IMR-90 (cell line): ENCODE results near the gene PITPNB. TPM values are rescaled to one million over a fixed set of nuclear protein-coding genes. Genes with fewer than 3 reads are reported as not detected.

Experiments
- ATAC-seq: fragments of 200-7000 bp; cut with Tn5 transposase; 2 replicates; pipeline ENCODE4 v1.9.1; 2020; ENCODE audit warnings: low read depth, mild to moderate bottlenecking, moderate library complexity
- BruUV-seq: library from RNA; stranded (reverse); fragments of 400-500 nt; replicated peaks from 2 replicates; lab custom pipeline; 2021; lab: Mats Ljungman, UMichigan
- CTCF ChIA-PET: fragments of 300-600 bp; formaldehyde crosslinking; extraction: SDS; loops from one replicate; lab custom pipeline; 2021; ENCODE audit warnings: antibody characterized with exemption; lab: Yijun Ruan, JAX
- POLR2A ChIA-PET: fragments of 300-600 bp; sonication (Branson Sonifier 250); formaldehyde crosslinking; loops from one replicate; lab custom pipeline; 2022; ENCODE audit warnings: antibody characterized with exemption; ENCODE audit not compliant: unreplicated experiment; lab: Charles Lee
- DNase-seq: peaks from one replicate; pipeline ENCODE4 v3.0.0; 2013
- H2AFZ ChIP-seq: replicated peaks from 2 replicates; pipeline ENCODE3; 2013; ENCODE audit warnings: low read length, mild to moderate bottlenecking; ENCODE audit not compliant: poor library complexity
- H2AK5ac ChIP-seq: 2 replicates; pipeline ENCODE4 v1.6.1; 2013; ENCODE audit warnings: low read depth, low read length, inconsistent platforms
- H2AK9ac ChIP-seq: replicated peaks from 2 replicates; pipeline ENCODE3; 2013; ENCODE audit warnings: mild to moderate bottlenecking, low read depth, low read length, moderate library complexity; ENCODE audit not compliant: poor library complexity
- H2BK120ac ChIP-seq: 2 replicates; pipeline ENCODE4 v1.6.1; 2013; ENCODE audit warnings: low read depth, low read length, inconsistent platforms
- H2BK15ac ChIP-seq: 3 replicates; pipeline ENCODE4 v1.6.1; 2013; ENCODE audit warnings: low read depth, low read length, inconsistent platforms
- H2BK20ac ChIP-seq: 2 replicates; pipeline ENCODE4 v1.6.1; 2013; ENCODE audit warnings: low read depth, mild to moderate bottlenecking, inconsistent platforms, low read length, moderate library complexity
- H2BK5ac ChIP-seq: 2 replicates; pipeline ENCODE4 v1.6.1; 2013; ENCODE audit warnings: mild to moderate bottlenecking, low read depth, low read length, inconsistent platforms; ENCODE audit not compliant: poor library complexity, severe bottlenecking
- H3K14ac ChIP-seq: replicated peaks from 2 replicates; pipeline ENCODE4 v1.6.1; 2013; ENCODE audit warnings: low read depth, low read length, inconsistent platforms
- H3K18ac ChIP-seq: 2 replicates; pipeline ENCODE4 v1.6.1; 2013; ENCODE audit warnings: low read depth, low read length, control low read depth
- H3K23ac ChIP-seq: 2 replicates; pipeline ENCODE4 v1.6.1; 2013; ENCODE audit warnings: low read depth, low read length, inconsistent platforms
- H3K27ac ChIP-seq: 2 replicates; pipeline ENCODE4 v1.5.1; 2013; ENCODE audit warnings: mild to moderate bottlenecking, control low read depth, low read length; ENCODE audit not compliant: insufficient read depth
- H3K27me3 ChIP-seq: 2 replicates; pipeline ENCODE4 v1.6.1; 2013; ENCODE audit warnings: low read length; ENCODE audit not compliant: control insufficient read depth, insufficient read depth
- H3K36me3 ChIP-seq: 2 replicates; pipeline ENCODE4 v1.6.1; 2013; ENCODE audit warnings: low read length, mixed read lengths; ENCODE audit not compliant: control insufficient read depth, insufficient read depth
- H3K4ac ChIP-seq: 2 replicates; pipeline ENCODE4 v1.6.1; 2013; ENCODE audit warnings: low read depth, low read length, inconsistent platforms
- H3K4me1 ChIP-seq: 2 replicates; pipeline ENCODE4 v1.6.1; 2013; ENCODE audit warnings: low read length, mixed read lengths; ENCODE audit not compliant: control insufficient read depth, insufficient read depth
- H3K4me2 ChIP-seq: 2 replicates; pipeline ENCODE4 v1.6.1; 2013; ENCODE audit warnings: low read depth, mild to moderate bottlenecking, control low read depth, low read length, moderate library complexity
- H3K4me3 ChIP-seq: 2 replicates; pipeline ENCODE4 v1.5.1; 2013; ENCODE audit warnings: low read depth, mild to moderate bottlenecking, control low read depth, low read length, moderate library complexity; ENCODE audit not compliant: insufficient read depth
- H3K56ac ChIP-seq: 2 replicates; pipeline ENCODE4 v1.6.1; 2013; ENCODE audit warnings: low read length, inconsistent platforms; ENCODE audit not compliant: insufficient read depth; ENCODE audit errors: extremely low read depth
- H3K79me1 ChIP-seq, 2 experiments: 2 replicates each; pipeline ENCODE4 v1.6.1; 2013; ENCODE audit warnings: low read length in 2 of 2, inconsistent platforms in 1 of 2, low read depth in 1 of 2
- H3K9ac ChIP-seq: 2 replicates; pipeline ENCODE4 v1.6.1; 2013; ENCODE audit warnings: low read depth, low read length, control low read depth
- H3K9me1 ChIP-seq: 2 replicates; pipeline ENCODE4 v1.6.1; 2013; ENCODE audit warnings: low read length, inconsistent platforms; ENCODE audit not compliant: insufficient read depth
- H3K9me3 ChIP-seq: 2 replicates; pipeline ENCODE4 v1.6.1; 2013; ENCODE audit warnings: low read length; ENCODE audit not compliant: control insufficient read depth, insufficient read depth
- H4K20me1 ChIP-seq: 2 replicates; pipeline ENCODE4 v1.6.1; 2013; ENCODE audit warnings: low read length, inconsistent platforms; ENCODE audit not compliant: insufficient read depth
- H4K5ac ChIP-seq: 2 replicates; pipeline ENCODE4 v1.6.1; 2013; ENCODE audit warnings: mild to moderate bottlenecking, low read depth, low read length, control low read depth
- H4K8ac ChIP-seq, 2 experiments: 2 replicates each; pipeline ENCODE4 v1.6.1; 2013; ENCODE audit warnings: low read depth in 2 of 2, low read length in 2 of 2, control low read depth in 1 of 2, inconsistent platforms in 1 of 2
- H4K91ac ChIP-seq: 2 replicates; pipeline ENCODE4 v1.6.1; 2013; ENCODE audit warnings: low read depth, low read length, inconsistent platforms; ENCODE audit not compliant: insufficient read depth
- BHLHE40 ChIP-seq: fragments of 150-350 bp; IDR thresholded peaks from 2 replicates; pipeline ENCODE4 v1.6.1; 2016; ENCODE audit warnings: mild to moderate bottlenecking, low read depth, low read length
- CEBPB ChIP-seq: IDR thresholded peaks from 2 replicates; pipeline ENCODE4 v1.6.1; 2012; ENCODE audit warnings: low read depth, low read length, improper control_type of control experiment
- CHD1 ChIP-seq: IDR thresholded peaks from 2 replicates; pipeline ENCODE4 v1.6.1; 2012; ENCODE audit warnings: low read depth, low read length, improper control_type of control experiment
- ELK1 ChIP-seq: fragments of 150-350 bp; IDR thresholded peaks from 2 replicates; pipeline ENCODE4 v1.6.1; 2016; ENCODE audit warnings: low read depth, mild to moderate bottlenecking, low read length, moderate library complexity, borderline replicate concordance
- MAZ ChIP-seq: IDR thresholded peaks from 2 replicates; pipeline ENCODE4 v1.6.1; 2012; ENCODE audit warnings: low read depth, mild to moderate bottlenecking, low read length, improper control_type of control experiment, moderate library complexity, borderline replicate concordance
- MXI1 ChIP-seq: IDR thresholded peaks from 2 replicates; pipeline ENCODE4 v1.6.1; 2012; ENCODE audit warnings: low read depth, mild to moderate bottlenecking, low read length, moderate library complexity, borderline replicate concordance
- POLR2A ChIP-seq: IDR thresholded peaks from 2 replicates; pipeline ENCODE4 v1.6.1; 2012; ENCODE audit warnings: mild to moderate bottlenecking, low read depth, low read length
- RAD21 ChIP-seq: IDR thresholded peaks from 2 replicates; pipeline ENCODE4 v1.6.1; 2012; ENCODE audit warnings: low read length, improper control_type of control experiment
- RCOR1 ChIP-seq: IDR thresholded peaks from 2 replicates; pipeline ENCODE4 v1.6.1; 2012; ENCODE audit warnings: mild to moderate bottlenecking, low read length, improper control_type of control experiment; ENCODE audit not compliant: insufficient replicate concordance
- SMC3 ChIP-seq: fragments of 150-350 bp; IDR thresholded peaks from 2 replicates; pipeline ENCODE4 v1.6.1; 2016; ENCODE audit warnings: low read depth, mild to moderate bottlenecking, antibody characterized with exemption, low read length, moderate library complexity
- USF2 ChIP-seq: fragments of 150-350 bp; IDR thresholded peaks from 2 replicates; pipeline ENCODE4 v1.6.1; 2017; ENCODE audit warnings: mild to moderate bottlenecking, antibody characterized with exemption, low read length, low read depth
- WGBS, 2 experiments: methylation state at CpG; one replicate each; pipeline versions ENCODE4 v1.1.5 to v1.1.7; 2013; ENCODE audit warnings: missing lambda C conversion rate in 2 of 2; ENCODE audit not compliant: insufficient read length in 1 of 2; ENCODE audit errors: extremely low coverage in 2 of 2; 5-methylcytosine and 5-hydroxymethylcytosine counted together
- dilution Hi-C: fragments of 300-500 bp; cut with HindIII; formaldehyde crosslinking; loops from one replicate; pipeline ENCODE4 v1.14.3; 2018; ENCODE audit warnings: low sequenced_read_pairs; ENCODE audit not compliant: unreplicated experiment
- in situ Hi-C: fragments of 300-500 bp; cut with MboI; formaldehyde crosslinking; loops from 3 replicates; pipeline ENCODE4 v1.14.3; 2019; ENCODE audit warnings: low sequenced_read_pairs, inconsistent platforms, mixed read lengths
- intact Hi-C: fragments of 100-400 bp; cut with micrococcal nuclease; formaldehyde crosslinking; loops from 2 replicates; pipeline ENCODE4 v1.10.0; 2022
- polyA plus RNA-seq, 3 experiments: library from polyadenylated mRNA; depleted of rRNA; stranded (reverse); fragments of >200 nt; gene quantifications; 2 replicates each; pipeline ENCODE4 v1.2.3, GENCODE V29; 2012; ENCODE audit warnings: low replicate concordance in 1 of 3
- total RNA-seq: library from RNA; depleted of rRNA; stranded (reverse); fragments of >200 nt; gene quantifications from 2 replicates; pipeline ENCODE4 v1.2.3, GENCODE V29; 2012

Gene PITPNB
- total and polyA plus RNA-seq, 2 of the 4 experiments (the other 2 are of a cell fraction): 19.7 to 54.5 TPM

DNA sequence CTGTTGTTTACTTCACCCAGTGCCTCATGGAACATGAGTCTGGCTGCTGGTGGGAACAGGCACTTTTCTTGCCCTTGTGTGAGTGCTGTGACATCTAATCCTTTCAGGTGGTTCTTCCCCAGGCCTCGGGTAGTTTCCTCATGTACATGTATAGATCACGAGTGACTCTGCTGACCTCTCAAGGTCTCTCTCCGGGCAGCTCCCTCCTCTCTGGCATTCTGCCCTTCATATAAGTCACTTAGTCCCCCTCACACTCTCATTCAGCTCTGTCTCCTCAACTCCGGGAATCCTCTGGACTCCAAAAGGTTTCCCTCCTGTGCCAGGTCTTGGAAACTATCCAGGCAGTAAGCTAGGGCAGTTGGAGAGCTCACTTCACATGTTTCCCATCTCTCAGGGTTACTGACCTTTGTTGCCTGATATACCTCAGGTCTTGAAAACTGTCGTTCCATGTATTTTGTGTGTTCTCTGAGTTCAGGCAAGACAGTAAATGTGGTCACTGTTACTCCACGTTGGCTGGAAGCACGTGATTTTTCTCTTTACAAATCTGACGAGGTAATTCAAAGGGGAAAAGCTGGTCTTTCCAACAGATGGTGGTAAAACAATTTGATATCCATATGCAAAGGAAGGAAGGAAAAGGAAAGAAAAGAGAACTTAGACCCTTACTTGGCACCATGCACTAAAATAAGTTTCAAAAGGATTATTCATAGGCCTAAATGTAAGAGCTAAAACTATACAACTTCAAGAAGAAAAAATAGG lies 40.5 kb upstream of the PITPNB start:
- H3K27ac ChIP-seq: no peak overlapping the region
- no peak overlapping the region for H4K5ac ChIP-seq
- ChIA-PET CTCF (interaction anchor here (0.5 kb wide), 1 partner anchor 243 kb away, joined by 3 read pairs; no protein-coding TSS in a partner anchor), POLR2A (no interaction called here)
- H2BK15ac ChIP-seq: no peak overlapping the region
- no peak overlapping the region for H2BK5ac ChIP-seq
- no peak overlapping the region for H3K4me2 ChIP-seq
- no peak overlapping the region for H2AK9ac ChIP-seq
- no peak overlapping the region for H3K23ac ChIP-seq
- no peaks in the 10 kb centered on the region for H3K79me1 ChIP-seq
- dilution Hi-C loops: no loop called here
- in situ Hi-C loops: no loop called here
- H3K9ac ChIP-seq: no peak overlapping the region
- DNase-seq (no peak), ATAC-seq (no peak)
- no peak overlapping the region for H3K4ac ChIP-seq
- no peak overlapping the region for H2AFZ ChIP-seq
- no TSS peak for BruUV-seq
- no peak overlapping the region for H3K4me3 ChIP-seq
- no peak overlapping the region for H4K8ac ChIP-seq
- no peak overlapping the region for H2BK20ac ChIP-seq
- H3K14ac ChIP-seq: no peak overlapping the region
- TF ChIP-seq MAZ: no peak
- no peak for TF ChIP-seq ELK1
- no peak for TF ChIP-seq MXI1
- TF ChIP-seq SMC3: no peak
- no peak for TF ChIP-seq CHD1
- no peak for TF ChIP-seq POLR2A
- no peak for TF ChIP-seq USF2
- no peak for TF ChIP-seq RCOR1
- TF ChIP-seq RAD21: no peak
- TF ChIP-seq BHLHE40: no peak
- no peak for TF ChIP-seq CEBPB
- WGBS, 2 experiments: 59% methylated on average over 3 of the region's 8 CpGs; no CpG with 5 or more reads in 1 of the 2 experiments
- H4K91ac ChIP-seq: no peak overlapping the region
- H3K4me1 ChIP-seq: peaks cover 6% of the 10 kb centered on the region
- 0 out of 2 replicates have a peak overlapping the region, but pooled peaks have one; percentile 78 for H2AK5ac ChIP-seq
- H3K9me1 ChIP-seq: 0 out of 2 replicates have a peak, but pooled peaks cover 2% of the 10 kb centered on the region
- no peak overlapping the region for H3K56ac ChIP-seq
- no peak overlapping the region for H2BK120ac ChIP-seq
- H3K36me3 ChIP-seq: no peaks in the 10 kb centered on the region
- no peaks in the 10 kb centered on the region for H4K20me1 ChIP-seq
- no peak overlapping the region for H3K18ac ChIP-seq
- H3K9me3 ChIP-seq: no peaks in the 10 kb centered on the region
- no peaks in the 10 kb centered on the region for H3K27me3 ChIP-seq
- intact Hi-C loops: no loop called here
